HEK293T (cell line): ENCODE results near the gene MET.

Source experiments
- ARNT ChIP-seq: fragments of 450-650 bp; IDR thresholded peaks from 2 replicates; pipeline ENCODE4 v1.6.1; 2017; ENCODE audit warnings: mild to moderate bottlenecking
- BHLHE40 ChIP-seq: fragments of 450-650 bp; IDR thresholded peaks from 2 replicates; pipeline ENCODE4 v1.6.1; 2016; ENCODE audit warnings: mild to moderate bottlenecking, moderate library complexity, borderline replicate concordance
- ELF4 ChIP-seq: fragments of 450-650 bp; IDR thresholded peaks from 2 replicates; pipeline ENCODE4 v1.6.1; 2017; ENCODE audit warnings: antibody characterized with exemption
- FOXA1 ChIP-seq: fragments of 450-650 bp; IDR thresholded peaks from 2 replicates; pipeline ENCODE4 v1.6.1; 2016; ENCODE audit warnings: mild to moderate bottlenecking
- FOXK2 ChIP-seq: fragments of 450-650 bp; IDR thresholded peaks from 2 replicates; pipeline ENCODE4 v1.6.1; 2016; ENCODE audit warnings: mild to moderate bottlenecking
- FOXM1 ChIP-seq: fragments of 450-650 bp; IDR thresholded peaks from 2 replicates; pipeline ENCODE4 v1.6.1; 2017; ENCODE audit warnings: mild to moderate bottlenecking, borderline replicate concordance
- HDGF ChIP-seq: fragments of 450-650 bp; IDR thresholded peaks from 2 replicates; pipeline ENCODE4 v1.6.1; 2017; ENCODE audit warnings: antibody characterized with exemption, borderline replicate concordance
- L3MBTL2 ChIP-seq: fragments of 450-650 bp; conservative IDR thresholded peaks from 2 replicates; pipeline ENCODE4 v1.6.1; 2016; ENCODE audit warnings: mild to moderate bottlenecking
- LEF1 ChIP-seq: fragments of 450-650 bp; IDR thresholded peaks from 2 replicates; pipeline ENCODE4 v1.6.1; 2017; ENCODE audit warnings: mild to moderate bottlenecking, borderline replicate concordance
- SP1 ChIP-seq: fragments of 450-650 bp; IDR thresholded peaks from 2 replicates; pipeline ENCODE4 v1.6.1; 2017
- SUZ12 ChIP-seq: fragments of 450-650 bp; IDR thresholded peaks from 2 replicates; pipeline ENCODE4 v1.6.1; 2016; ENCODE audit warnings: mild to moderate bottlenecking
- TARDBP ChIP-seq: fragments of 450-650 bp; IDR thresholded peaks from 2 replicates; pipeline ENCODE4 v1.6.1; 2016
- TF ChIP-seq, protein P1 (sequence below): fragments of 450-650 bp; IDR thresholded peaks from 2 replicates; pipeline ENCODE4 v1.6.1; 2016

DNA sequence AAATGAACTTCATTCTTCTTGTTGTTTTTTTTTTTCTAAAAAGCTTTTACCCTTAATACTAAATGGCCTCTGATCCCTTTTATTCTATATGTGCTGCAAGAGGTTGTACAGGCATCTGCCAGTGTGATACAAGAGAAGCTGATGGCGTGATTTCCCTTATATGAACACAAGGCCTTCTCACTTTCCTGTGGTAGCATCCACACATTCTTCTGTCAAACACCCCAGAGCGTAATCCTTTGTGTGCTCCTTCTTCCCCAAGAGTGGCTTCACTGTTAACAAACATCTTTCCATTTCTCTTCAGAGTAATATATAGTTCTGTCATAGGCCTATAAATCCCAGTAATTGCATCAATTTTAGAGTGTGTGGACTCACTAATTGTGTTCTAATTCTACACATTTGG is 104.0 kb downstream of the MET start:
- no peak for TF ChIP-seq ELF4
- no peak for TF ChIP-seq SP1
- no peak for TF ChIP-seq L3MBTL2
- no peak for TF ChIP-seq SUZ12
- no peak for TF ChIP-seq BHLHE40
- TF ChIP-seq, protein P1, sequence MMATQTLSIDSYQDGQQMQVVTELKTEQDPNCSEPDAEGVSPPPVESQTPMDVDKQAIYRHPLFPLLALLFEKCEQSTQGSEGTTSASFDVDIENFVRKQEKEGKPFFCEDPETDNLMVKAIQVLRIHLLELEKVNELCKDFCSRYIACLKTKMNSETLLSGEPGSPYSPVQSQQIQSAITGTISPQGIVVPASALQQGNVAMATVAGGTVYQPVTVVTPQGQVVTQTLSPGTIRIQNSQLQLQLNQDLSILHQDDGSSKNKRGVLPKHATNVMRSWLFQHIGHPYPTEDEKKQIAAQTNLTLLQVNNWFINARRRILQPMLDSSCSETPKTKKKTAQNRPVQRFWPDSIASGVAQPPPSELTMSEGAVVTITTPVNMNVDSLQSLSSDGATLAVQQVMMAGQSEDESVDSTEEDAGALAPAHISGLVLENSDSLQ: no peak
- no peak for TF ChIP-seq FOXA1
- TF ChIP-seq FOXM1: no peak
- no peak for TF ChIP-seq FOXK2
- TF ChIP-seq HDGF: no peak
- no peak for TF ChIP-seq LEF1
- no peak for TF ChIP-seq TARDBP
- no peak for TF ChIP-seq ARNT
